ENCODE results near the gene GPATCH4.
"Not testable (repeated sequence)": the region's sequence is repeated elsewhere in the genome, so short reads cannot be mapped to it uniquely, and the experiment has no call there.

GPATCH4 gene

GRCh38 chr1:156595016-156595415, 6.3 kb downstream of the GPATCH4 start:
- no peak for DNase-seq (ENCODE audit: low read depth)

GRCh38 chr1:156594190-156594589, 7.1 kb downstream of the GPATCH4 start:
- no peak for DNase-seq (ENCODE audit: low read depth)

- no peak for DNase-seq (ENCODE audit: low read depth)
Observed at GRCh38 chr1:156593661-156593989, 7.7 kb downstream of the GPATCH4 start.

- no peak for DNase-seq (ENCODE audit: low read depth)
Observed at GRCh38 chr1:156592910-156593660, 8.2 kb downstream of the GPATCH4 start.

DNA sequence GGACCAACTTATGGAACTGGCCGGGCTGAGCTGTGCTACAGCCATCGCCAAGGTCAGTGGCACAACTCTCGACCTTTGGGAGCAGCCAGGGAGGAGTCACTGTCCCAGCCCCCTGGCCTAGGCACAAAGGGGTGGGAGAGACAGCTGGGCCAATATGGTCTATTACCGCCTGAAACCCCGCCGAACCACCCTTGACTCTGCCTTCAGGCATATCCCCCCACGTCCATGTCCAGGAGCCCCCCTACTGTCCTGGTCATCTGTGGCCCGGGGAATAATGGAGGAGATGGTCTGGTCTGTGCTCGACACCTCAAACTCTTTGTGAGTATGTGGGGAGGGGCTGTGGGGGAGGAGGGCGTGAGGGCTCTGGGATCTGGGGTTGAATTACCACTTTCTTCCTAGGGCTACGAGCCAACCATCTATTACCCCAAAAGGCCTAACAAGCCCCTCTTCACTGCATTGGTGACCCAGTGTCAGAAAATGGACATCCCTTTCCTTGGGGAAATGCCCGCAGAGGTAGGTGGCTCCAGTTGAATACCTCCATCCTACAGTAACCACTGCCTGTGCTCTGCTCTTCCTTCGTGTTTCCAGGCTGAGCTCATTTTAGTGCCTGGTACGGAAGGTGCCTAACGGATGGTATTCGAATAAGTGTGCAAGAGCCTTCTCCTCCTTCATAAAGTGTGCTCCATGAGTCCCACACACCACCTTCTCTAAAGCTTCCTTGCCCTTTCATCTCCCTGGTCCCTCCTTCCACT, 8.9 kb downstream of the GPATCH4 start:
- no peak for DNase-seq (ENCODE audit: low read depth)

- DNase-seq (ENCODE audit: low read depth), result no peak
Observed at GRCh38 chr1:156591432-156592157, 9.7 kb downstream of the GPATCH4 start, which contains the start of gene NAXE. Gene NAXE, plus strand, starts transcription at chr1:156591776. Its CDS starts 29 bp downstream, at chr1:156591805.

DNA sequence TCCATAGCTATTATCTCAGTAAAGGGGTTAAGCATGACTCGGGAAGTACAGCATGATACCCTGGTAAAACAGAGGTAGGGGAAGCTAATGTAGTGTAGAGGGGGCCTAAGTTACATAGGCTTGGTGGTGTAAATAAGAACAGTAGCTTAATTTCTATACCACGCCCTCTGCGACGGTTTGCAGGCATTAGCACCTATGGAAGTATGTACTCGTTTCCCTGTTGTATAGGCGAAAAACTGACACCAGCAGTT, 10.2 kb downstream of the GPATCH4 start:
- DNase-seq (ENCODE audit: low read depth), result no peak

DNA sequence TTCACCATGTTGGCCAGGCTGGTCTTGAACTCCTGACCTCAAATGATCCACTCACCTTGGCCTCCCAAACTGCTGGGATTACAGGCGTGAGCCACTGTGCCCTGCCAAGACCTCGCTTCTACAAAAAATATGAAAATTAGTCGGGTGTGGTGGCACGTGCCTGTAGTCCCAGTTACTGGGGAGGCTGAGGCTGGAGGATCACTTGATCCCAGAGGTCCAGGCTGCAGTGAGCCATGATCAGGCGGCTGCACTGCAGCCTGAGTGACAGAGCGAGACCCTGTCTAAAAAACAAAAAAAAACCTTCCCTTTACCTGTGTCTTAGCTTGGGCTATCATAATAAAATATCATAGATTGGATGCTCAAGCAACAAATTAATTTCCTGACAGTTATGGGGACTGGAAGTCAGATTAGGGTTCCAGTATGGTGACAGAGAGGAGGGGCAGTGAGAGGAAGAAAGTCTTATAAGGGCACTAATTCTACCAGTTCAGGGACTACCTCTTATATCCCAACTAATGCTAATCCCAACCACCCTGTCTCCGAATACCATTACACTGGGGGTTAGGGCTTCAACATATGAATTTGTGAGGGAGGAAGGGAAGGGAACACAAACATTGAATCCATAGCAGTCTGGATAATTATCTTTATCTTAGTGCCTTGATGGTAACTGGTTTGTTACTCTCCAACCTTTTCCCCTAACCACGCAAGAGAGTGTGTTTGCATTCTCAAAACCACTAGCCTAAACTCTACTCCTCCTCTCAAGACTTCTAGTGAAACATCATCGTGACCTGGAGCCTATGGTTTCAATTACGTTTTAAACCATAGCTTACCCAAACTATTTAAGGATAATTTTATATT, 10.7 kb downstream of the GPATCH4 start:
- no peak for DNase-seq (ENCODE audit: low read depth)

- no peak for DNase-seq (ENCODE audit: low read depth)
Observed at GRCh38 chr1:156589546-156589945, 11.7 kb downstream of the GPATCH4 start.

DNA sequence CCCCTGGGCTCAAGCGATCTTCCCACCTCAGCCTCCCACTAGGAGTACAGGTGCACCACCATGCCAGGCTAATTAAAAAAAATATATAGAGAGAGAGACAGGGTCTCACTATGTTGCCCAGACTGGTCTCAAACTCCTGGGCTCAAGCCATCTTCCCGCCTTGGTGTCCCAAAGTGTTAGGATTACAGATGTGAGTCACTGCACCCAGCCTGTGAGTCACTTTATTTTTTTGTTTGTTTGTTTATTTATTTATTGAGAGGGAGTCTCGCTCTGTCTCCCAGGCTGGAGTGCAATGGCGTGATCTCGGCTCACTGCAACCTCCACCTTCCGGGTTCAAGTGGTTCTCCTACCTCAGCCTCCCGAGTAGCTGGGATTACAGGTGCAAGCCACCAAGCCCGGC, 13.4 kb downstream of the GPATCH4 start:
- DNase-seq (ENCODE audit: low read depth), result not testable (repeated sequence)

- no peak for DNase-seq (ENCODE audit: low read depth)
Observed at GRCh38 chr1:156586892-156587477, 14.3 kb downstream of the GPATCH4 start.

- no peak for DNase-seq (ENCODE audit: low read depth)
Observed at GRCh38 chr1:156586323-156586722, 15.0 kb downstream of the GPATCH4 start.

DNA sequence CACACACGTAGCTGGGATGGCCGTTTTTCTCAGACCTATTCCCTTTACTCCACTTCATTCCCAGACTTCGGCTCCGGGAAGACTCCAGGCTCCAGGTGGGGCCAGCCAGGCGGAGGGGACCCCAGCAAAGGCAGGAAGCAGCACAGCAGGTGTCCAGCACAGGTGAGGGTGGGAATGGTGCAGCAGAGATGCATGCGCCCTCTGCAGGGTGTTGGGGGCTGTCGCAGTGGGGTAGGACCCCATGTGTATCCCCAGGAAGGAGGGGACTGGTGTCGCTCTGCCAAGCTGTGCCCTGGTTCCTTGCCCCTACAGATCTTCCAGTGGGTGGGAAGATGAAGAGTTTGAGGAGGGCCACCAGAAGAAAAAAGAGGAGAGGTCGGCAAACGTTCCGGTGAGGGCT, 16.5 kb downstream of the GPATCH4 start:
- DNase-seq (ENCODE audit: low read depth), result no peak

DNA sequence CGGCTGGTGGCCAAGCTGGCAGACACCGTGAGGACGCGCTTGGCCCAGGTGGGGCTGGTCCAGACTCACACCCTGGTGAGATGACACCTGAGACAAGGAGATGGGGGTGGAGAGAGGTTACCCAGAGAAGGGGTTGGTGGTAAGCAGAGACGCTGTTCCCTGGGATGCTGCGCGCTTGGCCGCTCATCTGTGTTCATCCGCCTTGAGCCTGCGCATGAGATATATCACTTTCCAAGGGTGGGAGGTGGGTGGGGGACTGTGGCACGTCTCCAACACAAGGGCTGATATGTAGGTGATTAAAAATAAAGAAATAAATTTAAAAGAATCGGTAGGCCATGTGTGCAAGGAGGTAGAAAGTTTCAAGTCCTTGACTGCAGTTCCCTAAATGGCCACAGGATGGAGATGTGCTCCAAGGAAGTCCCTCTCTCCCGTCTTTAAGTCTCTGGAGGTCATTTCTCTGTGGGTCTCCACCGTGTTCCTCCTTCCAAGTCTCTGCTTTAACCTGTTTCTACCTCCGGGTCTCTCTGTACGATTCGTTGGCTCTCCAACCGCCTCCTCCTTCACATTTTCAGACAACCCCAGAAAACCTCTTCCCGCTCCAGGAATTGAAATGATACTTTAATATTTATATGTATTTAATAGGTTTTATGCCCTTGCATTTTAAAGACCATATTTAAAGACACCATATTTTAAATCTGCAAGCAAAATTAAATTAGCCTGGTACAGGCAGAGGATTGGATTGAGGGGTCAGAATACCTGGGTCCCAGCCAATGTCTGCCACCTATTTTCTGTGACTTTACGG, 17.3 kb downstream of the GPATCH4 start:
- no peak for DNase-seq (ENCODE audit: low read depth)

GRCh38 chr1:156582388-156583017, 18.8 kb downstream of the GPATCH4 start:
- no peak for DNase-seq (ENCODE audit: low read depth)

DNA sequence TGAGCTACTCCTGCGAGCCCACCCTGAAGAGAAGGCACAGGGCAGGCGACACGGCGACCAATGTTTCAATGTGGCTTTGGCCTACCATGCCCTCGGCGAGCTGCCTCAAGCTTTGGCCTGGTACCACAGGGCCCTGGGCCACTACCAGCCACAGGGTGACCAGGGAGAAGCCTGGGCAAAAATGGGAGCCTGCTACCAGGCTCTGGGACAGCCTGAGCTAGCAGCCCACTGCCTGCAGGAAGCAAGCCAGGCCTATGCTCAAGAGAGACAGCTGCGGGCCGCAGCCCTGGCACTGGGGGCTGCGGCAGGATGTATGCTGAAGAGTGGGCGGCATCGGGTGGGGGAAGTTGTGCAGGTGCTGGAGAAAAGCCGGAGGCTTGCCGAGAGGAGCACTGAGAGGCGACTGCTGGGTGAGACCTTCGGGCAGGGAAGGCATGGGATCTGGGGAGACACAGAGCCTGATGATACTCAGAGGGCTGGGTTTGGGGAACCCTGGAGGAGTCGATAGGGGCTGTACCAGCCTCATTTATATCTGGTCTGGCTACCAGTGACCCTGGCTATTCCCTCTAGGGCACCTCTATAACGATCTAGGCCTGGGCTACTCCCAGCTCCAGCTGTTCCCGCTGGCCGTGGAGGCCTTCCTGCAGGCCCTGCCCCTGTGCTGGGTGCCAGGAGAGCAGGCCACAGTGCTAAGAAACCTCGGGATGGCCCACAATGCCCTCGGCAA, 19.5 kb downstream of the GPATCH4 start:
- DNase-seq (ENCODE audit: low read depth), result no peak

- no peak for DNase-seq (ENCODE audit: low read depth)
Observed at GRCh38 chr1:156579472-156579871, 21.8 kb downstream of the GPATCH4 start, which contains the start of gene TTC24. Gene TTC24, plus strand, starts transcription at chr1:156579723. Its CDS starts 1,642 bp downstream, at chr1:156581365.

DNA sequence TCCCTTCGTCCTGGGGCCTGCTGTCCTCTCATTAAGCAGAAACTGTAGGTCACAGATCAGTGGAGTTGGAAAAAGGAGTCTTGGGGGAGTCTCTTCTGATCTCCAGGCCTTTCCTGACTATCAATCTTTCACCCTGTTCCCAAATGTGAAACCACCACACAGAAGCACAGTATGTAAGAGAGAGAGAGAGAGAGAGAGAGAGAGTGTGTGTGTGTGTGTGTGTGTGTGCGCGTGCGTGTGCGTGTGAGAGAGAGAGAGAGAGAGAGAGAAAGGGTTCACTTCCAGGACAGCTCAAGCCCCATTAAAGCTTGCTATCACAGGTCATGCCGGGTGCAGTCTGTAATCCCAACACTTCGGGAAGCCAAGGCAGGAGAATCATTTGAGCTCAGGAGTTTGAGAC, 23.2 kb downstream of the GPATCH4 start:
- no peak for DNase-seq (ENCODE audit: low read depth)

DNA sequence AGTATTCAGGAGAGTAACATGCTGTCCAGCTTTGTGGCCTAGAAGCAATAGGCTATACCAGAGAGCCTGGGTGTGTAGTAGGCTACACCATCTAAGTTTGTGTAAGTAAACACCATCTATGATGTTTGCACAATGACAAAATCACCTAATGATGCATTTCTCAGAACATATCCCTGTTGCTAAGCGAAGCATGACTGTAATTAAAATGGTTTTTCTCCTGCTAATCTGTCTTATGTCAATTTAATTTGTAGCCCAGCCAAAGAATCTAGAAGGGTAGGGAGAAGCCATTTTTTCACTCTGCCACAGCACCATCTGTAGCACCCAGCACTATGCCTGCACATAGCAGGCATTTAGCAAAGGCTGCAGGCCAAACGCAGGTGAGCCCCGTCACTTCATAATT, 23.7 kb downstream of the GPATCH4 start:
- no peak for DNase-seq (ENCODE audit: low read depth)

All from GM04503 (cell line).